ENCODE data around the gene ANKRD62.
"Not testable (repeated sequence)": the region's sequence is repeated elsewhere in the genome, so short reads cannot be mapped to it uniquely, and the experiment has no call there.

ANKRD62 gene

DNA sequence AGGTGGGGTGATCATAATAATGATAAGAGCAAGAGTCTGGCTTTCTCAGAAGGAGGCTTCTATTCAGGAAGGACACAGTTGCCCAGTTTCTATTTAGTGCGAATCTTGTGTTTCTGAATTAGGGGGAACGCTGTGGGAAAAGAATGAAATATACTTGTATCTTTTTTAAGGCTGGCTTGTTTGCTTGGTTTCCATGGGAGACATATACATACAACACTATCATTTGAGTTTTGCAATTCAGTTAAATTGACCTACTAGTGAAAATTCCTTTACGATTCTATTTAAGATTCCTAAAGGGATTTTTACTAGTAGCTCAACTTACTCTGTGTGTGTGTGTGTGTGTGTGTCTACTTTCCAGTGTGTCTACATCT is 24.7 kb upstream of the ANKRD62 start:
- Mint-ChIP-seq H3K27ac (no peak overlapping the region), H3K4me3 (peak overlapping the region in 1 of 3 experiments; percentile 4), H3K9me3 (no peaks in the 10 kb centered on the region), H3K27me3 (ENCODE audit: low read depth) (peaks cover 5% of the 10 kb centered on the region), H3K4me1 (no peaks in the 10 kb centered on the region), H3K36me3 (ENCODE audit: low read depth) (no peaks in the 10 kb centered on the region)
- TF ChIP-seq, protein P1, sequence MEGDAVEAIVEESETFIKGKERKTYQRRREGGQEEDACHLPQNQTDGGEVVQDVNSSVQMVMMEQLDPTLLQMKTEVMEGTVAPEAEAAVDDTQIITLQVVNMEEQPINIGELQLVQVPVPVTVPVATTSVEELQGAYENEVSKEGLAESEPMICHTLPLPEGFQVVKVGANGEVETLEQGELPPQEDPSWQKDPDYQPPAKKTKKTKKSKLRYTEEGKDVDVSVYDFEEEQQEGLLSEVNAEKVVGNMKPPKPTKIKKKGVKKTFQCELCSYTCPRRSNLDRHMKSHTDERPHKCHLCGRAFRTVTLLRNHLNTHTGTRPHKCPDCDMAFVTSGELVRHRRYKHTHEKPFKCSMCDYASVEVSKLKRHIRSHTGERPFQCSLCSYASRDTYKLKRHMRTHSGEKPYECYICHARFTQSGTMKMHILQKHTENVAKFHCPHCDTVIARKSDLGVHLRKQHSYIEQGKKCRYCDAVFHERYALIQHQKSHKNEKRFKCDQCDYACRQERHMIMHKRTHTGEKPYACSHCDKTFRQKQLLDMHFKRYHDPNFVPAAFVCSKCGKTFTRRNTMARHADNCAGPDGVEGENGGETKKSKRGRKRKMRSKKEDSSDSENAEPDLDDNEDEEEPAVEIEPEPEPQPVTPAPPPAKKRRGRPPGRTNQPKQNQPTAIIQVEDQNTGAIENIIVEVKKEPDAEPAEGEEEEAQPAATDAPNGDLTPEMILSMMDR (IDR thresholded peaks at IDR 0.05; ENCODE audit: unreplicated experiment in 3 of 3) = no peak

DNA sequence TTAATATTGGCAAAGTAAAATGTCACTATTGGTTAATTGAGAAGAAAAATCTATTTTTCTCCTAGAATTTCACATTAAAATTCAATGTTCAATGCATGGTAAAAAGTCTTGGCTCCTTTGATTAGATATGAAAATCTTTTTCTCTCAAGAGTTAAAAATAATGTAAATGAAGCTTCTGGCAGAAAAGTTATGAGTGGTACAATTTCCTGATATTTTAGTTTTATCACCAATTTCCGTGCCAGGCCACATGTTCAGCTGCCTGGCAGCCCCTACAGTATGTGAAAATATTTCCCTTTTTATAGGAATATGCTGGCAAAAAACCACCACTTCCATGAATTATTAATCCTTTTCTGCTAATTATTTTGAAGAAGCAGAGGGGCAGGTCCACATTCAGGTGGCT is 22.6 kb upstream of the ANKRD62 start:
- not testable (repeated sequence) for H3K9me3 Mint-ChIP-seq; H3K4me1 Mint-ChIP-seq; H3K36me3 Mint-ChIP-seq (ENCODE audit: low read depth); H3K27ac Mint-ChIP-seq; H3K27me3 Mint-ChIP-seq (ENCODE audit: low read depth); H3K4me3 Mint-ChIP-seq

DNA sequence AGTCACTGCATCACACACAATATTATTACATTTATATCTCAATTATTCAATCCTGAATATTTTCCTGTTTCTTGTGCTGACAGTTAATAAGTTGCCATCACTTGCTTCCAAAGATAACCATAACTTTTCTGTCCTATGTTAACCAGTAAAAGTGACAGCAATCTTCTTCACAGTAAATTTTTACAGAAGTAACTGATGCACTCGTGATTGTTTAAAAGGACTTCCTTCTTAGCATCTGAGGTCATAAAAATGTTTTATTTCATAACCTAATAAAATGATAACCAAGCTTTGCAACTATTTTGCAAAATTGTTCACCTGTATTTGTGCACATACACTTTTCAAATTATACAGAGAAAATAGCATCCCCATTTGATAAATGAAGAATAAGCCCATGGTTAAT is 20.6 kb upstream of the ANKRD62 start:
- Mint-ChIP-seq H3K27ac (no peak overlapping the region), H3K9me3 (no peaks in the 10 kb centered on the region), H3K4me3 (no peak overlapping the region), H3K27me3 (ENCODE audit: low read depth) (peaks cover 9% of the 10 kb centered on the region), H3K36me3 (ENCODE audit: low read depth) (no peaks in the 10 kb centered on the region), H3K4me1 (peaks cover 4% of the 10 kb centered on the region)
- TF ChIP-seq, protein P1 (IDR thresholded peaks at IDR 0.05; ENCODE audit: unreplicated experiment in 3 of 3) = no peak

DNA sequence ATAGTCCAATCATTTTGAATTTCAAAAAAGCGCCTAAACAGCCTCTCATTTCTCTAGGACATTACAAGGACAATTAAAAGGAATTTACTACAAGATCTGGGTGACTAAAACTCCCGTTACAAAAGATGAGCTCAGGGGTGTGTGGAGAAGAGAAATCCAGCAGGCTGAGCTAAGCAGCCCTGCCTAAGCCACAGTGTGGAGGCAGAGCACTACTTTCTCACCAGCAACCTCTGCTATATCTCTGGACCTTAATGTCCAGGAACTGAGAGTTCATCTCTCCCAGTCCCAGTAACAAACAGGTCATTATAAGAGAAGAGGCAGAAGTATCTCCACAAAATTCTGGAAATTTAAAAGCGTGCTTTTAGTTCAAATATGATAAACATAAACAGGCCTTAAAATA is 18.9 kb upstream of the ANKRD62 start:
- Mint-ChIP-seq H3K36me3 (ENCODE audit: low read depth) (no peaks in the 10 kb centered on the region), H3K27me3 (ENCODE audit: low read depth) (peaks cover 9% of the 10 kb centered on the region), H3K9me3 (no peaks in the 10 kb centered on the region), H3K4me1 (peaks cover 12% of the 10 kb centered on the region), H3K4me3 (peak overlapping the region; percentile 8 to 45 (median 31)), H3K27ac (peak overlapping the region in 2 of 3 experiments; percentile 22 to 26)
- TF ChIP-seq, protein P1 (IDR thresholded peaks at IDR 0.05; ENCODE audit: unreplicated experiment in 3 of 3) = peak in 2 of 3 experiments; percentile 33 to 40

DNA sequence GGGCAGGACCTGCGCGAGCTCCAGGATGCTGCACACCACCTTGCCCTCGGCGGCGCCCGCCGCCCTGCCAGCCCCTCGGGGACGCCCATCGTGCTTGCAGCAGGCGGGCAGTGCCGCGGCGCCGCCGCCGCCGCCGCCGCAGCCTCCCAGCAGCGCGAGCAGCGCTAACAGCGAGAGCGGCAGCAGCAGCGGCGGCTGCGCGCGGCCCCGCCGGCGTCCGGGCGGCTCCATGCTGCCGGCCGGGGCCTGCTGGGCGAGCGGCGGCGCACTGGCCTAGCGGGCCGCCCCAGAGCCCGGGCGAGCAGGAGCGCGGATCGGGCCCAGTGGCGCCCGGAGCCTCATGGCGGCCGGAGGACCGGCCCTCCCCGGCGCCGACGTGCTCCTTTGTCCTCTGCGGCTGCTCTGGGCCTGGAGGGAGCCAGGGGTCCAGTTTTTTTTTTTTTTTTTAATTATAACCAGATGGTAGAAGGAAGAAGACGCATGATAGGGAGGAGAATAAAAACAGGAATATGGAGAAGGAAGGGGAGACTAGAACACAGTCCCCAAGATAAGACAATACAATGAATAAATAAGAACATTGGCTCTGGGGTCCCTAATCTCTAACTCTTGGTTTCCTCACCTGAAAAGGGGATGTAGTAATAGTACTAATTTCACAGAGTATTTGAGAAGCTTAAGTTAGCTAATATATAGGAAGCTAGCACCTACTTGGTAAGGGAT is 17.1 kb upstream of the ANKRD62 start:
- Mint-ChIP-seq H3K4me3 (peak overlapping the region; percentile 67 to 76 (median 76)), H3K36me3 (ENCODE audit: low read depth) (no peaks in the 10 kb centered on the region), H3K27ac (peak overlapping the region in 1 of 3 experiments; percentile 86), H3K4me1 (peaks cover 19% of the 10 kb centered on the region), H3K27me3 (ENCODE audit: low read depth) (peaks cover 9% of the 10 kb centered on the region), H3K9me3 (no peaks in the 10 kb centered on the region)
- TF ChIP-seq, protein P1 (IDR thresholded peaks at IDR 0.05; ENCODE audit: unreplicated experiment in 3 of 3) = no peak

DNA sequence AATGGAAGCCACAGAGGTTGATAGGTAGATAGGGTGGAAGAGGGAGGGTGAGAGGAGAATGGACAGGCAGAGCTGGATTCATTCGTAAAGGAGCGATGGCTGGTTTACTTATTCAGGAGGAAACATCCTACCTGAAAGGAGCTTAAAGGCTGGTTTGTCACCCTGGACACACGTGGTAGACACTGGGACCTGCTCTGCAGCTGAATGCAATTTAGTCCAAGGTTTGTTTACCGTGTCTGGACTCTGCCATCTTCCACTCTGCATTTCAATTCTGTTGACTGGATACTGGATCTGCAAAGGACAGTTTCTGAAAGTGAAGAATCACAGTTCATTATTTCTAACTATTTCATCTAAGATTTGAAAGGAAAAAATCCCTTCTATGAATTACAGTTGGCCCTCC is 15.6 kb upstream of the ANKRD62 start:
- not testable (repeated sequence) for H3K36me3 Mint-ChIP-seq (ENCODE audit: low read depth); H3K9me3 Mint-ChIP-seq; H3K4me3 Mint-ChIP-seq
- Mint-ChIP-seq H3K27ac (peak overlapping the region in 1 of 3 experiments; percentile 58), H3K4me1 (peaks cover 19% of the 10 kb centered on the region), H3K27me3 (ENCODE audit: low read depth) (peaks cover 14% of the 10 kb centered on the region)
